MCF 10A (cell line): ENCODE results near the gene SIGLEC6. TPM values are rescaled to one million over a fixed set of nuclear protein-coding genes. Genes with fewer than 3 reads are reported as not detected.

Source experiments
- BruUV-seq: library from RNA; stranded (reverse); fragments of 400-500 nt; replicated peaks from 2 replicates; lab custom pipeline; 2021; lab: Mats Ljungman, UMichigan
- CTCF ChIA-PET: fragments of 300-600 bp; sonication (Branson Sonifier 250); formaldehyde crosslinking; extraction: SDS; loops from one replicate; lab custom pipeline; 2021; ENCODE audit warnings: antibody characterized with exemption, inconsistent platforms; lab: Yijun Ruan, JAX
- POLR2A ChIA-PET: fragments of 300-600, 350-650 bp; sonication (Branson Sonifier 250); formaldehyde crosslinking; extraction: SDS; loops from one replicate; lab custom pipeline; 2020; ENCODE audit warnings: antibody characterized with exemption, inconsistent platforms; lab: Yijun Ruan, JAX
- DNase-seq: peaks from one replicate; pipeline ENCODE4 v3.0.0-alpha.2; 2018; ENCODE audit not compliant: unreplicated experiment
- H3K27ac Mint-ChIP-seq: one replicate; pipeline ENCODE4 v1.8.0; 2022; ENCODE audit warnings: mild to moderate bottlenecking, low read depth, mixed read lengths; ENCODE audit not compliant: unreplicated experiment
- H3K27me3 Mint-ChIP-seq: one replicate; pipeline ENCODE4 v1.8.0; 2022; ENCODE audit warnings: mixed read lengths; ENCODE audit not compliant: insufficient read depth, unreplicated experiment
- H3K36me3 Mint-ChIP-seq: one replicate; pipeline ENCODE4 v1.8.0; 2022; ENCODE audit warnings: mild to moderate bottlenecking, moderate library complexity, mixed read lengths; ENCODE audit not compliant: insufficient read depth, unreplicated experiment
- H3K4me1 Mint-ChIP-seq: one replicate; pipeline ENCODE4 v1.8.0; 2022; ENCODE audit warnings: mixed read lengths; ENCODE audit not compliant: insufficient read depth, unreplicated experiment
- H3K4me3 Mint-ChIP-seq: one replicate; pipeline ENCODE4 v1.8.0; 2022; ENCODE audit warnings: mild to moderate bottlenecking, moderate library complexity, mixed read lengths; ENCODE audit not compliant: unreplicated experiment
- H3K9me3 Mint-ChIP-seq: one replicate; pipeline ENCODE4 v1.8.0; 2022; ENCODE audit warnings: mixed read lengths; ENCODE audit not compliant: unreplicated experiment
- intact Hi-C: fragments of 100-400 bp; cut with micrococcal nuclease; formaldehyde crosslinking; loops from 2 replicates; pipeline ENCODE4 v1.14.1; 2022
- total RNA-seq: library from RNA; stranded (reverse); gene quantifications from 2 replicates; pipeline ENCODE4 v1.2.3, GENCODE V29; 2022
- TF ChIP-seq, protein P1 (sequence below): fragments of 200-600 bp; IDR thresholded peaks from one replicate; pipeline ENCODE4 v1.8.0; 2022; ENCODE audit warnings: antibody characterized with exemption, mild to moderate bottlenecking; ENCODE audit not compliant: unreplicated experiment

Gene SIGLEC6
- total RNA-seq, 1 experiment from 2014 or later = not detected

DNA sequence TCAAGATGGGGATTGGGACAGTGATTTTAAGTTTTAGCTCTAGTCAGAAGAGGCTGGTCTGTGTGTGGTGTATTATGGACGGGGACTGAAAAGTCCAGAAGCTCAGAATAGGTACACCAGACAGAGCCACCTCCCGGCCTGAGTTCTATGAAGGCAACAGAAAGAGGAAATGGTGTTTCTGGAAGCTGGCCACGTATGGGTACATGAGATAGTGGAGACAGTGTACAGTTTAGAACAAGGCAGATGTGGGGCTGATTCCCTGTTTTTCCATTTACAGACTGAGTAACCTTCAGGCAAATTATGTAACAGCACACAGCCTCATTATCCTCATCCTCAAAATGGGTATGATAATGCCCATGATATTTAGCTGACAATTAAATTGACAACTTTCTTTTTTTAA lies 40.9 kb upstream of the SIGLEC6 start:
- H3K9me3 Mint-ChIP-seq = no peaks in the 10 kb centered on the region
- ChIA-PET POLR2A (interaction anchor here (0.6 to 0.9 kb wide), 2 partner anchors 14 to 24 kb away, joined by 3 to 4 read pairs; no protein-coding TSS in a partner anchor), CTCF (interaction anchor here (0.6 to 0.7 kb wide), 2 partner anchors 157 to 228 kb away, joined by 3 to 4 read pairs; no protein-coding TSS in a partner anchor)
- H3K4me1 Mint-ChIP-seq = peaks cover 9% of the 10 kb centered on the region
- peaks cover 13% of the 10 kb centered on the region for H3K27me3 Mint-ChIP-seq
- DNase-seq = no peak
- intact Hi-C loops = no loop called here
- H3K4me3 Mint-ChIP-seq = peak overlapping the region; percentile 97
- H3K27ac Mint-ChIP-seq = no peak overlapping the region
- no TSS peak for BruUV-seq
- H3K36me3 Mint-ChIP-seq = peaks cover 27% of the 10 kb centered on the region
- TF ChIP-seq, protein P1, sequence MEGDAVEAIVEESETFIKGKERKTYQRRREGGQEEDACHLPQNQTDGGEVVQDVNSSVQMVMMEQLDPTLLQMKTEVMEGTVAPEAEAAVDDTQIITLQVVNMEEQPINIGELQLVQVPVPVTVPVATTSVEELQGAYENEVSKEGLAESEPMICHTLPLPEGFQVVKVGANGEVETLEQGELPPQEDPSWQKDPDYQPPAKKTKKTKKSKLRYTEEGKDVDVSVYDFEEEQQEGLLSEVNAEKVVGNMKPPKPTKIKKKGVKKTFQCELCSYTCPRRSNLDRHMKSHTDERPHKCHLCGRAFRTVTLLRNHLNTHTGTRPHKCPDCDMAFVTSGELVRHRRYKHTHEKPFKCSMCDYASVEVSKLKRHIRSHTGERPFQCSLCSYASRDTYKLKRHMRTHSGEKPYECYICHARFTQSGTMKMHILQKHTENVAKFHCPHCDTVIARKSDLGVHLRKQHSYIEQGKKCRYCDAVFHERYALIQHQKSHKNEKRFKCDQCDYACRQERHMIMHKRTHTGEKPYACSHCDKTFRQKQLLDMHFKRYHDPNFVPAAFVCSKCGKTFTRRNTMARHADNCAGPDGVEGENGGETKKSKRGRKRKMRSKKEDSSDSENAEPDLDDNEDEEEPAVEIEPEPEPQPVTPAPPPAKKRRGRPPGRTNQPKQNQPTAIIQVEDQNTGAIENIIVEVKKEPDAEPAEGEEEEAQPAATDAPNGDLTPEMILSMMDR = no peak

DNA sequence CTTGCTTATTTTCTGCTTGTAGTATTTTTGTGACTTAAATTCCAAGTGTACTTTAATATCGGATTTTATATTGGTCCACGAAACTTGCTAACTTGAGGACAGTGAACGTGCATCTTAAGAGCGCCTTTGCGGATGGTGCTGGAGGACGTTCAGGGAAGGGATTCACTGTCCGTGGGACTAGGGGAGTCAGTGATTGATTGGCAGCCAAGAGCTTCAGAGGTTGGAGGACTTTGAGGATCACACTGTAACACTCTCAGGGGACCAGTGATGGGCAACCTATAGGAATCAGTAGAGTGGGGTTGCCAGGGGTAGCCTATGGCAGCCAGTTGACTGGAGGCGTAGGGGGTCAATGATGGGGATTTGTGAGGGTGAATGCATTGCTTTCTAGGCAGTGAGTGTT lies 40.1 kb upstream of the SIGLEC6 start:
- no peaks in the 10 kb centered on the region for H3K9me3 Mint-ChIP-seq
- H3K36me3 Mint-ChIP-seq = peaks cover 19% of the 10 kb centered on the region
- BruUV-seq = TSS peak; percentile 40
- CTCF ChIA-PET = interaction anchor here (0.9 to 1.3 kb wide), 2 partner anchors 20 to 97 kb away, joined by 4 read pairs; no protein-coding TSS in a partner anchor
- POLR2A ChIA-PET = interaction anchor here (0.6 to 1.5 kb wide), 8 partner anchors 22 to 955 kb away, joined by 3 to 12 read pairs (median 3); no protein-coding TSS in a partner anchor
- H3K4me1 Mint-ChIP-seq = peaks cover 9% of the 10 kb centered on the region
- intact Hi-C loops = loop anchor here (1.0 kb wide), 1 partner anchor 23 kb away; no protein-coding TSS in a partner anchor
- peak overlapping the region; percentile 97 for H3K4me3 Mint-ChIP-seq
- no peak for DNase-seq
- TF ChIP-seq, protein P1 = no peak
- peak overlapping the region; percentile 99 for H3K27ac Mint-ChIP-seq
- peaks cover 13% of the 10 kb centered on the region for H3K27me3 Mint-ChIP-seq

- intact Hi-C loops = loop anchor here (1.0 kb wide), 1 partner anchor 23 kb away; no protein-coding TSS in a partner anchor
- peak within 1 kb of the TSS; percentile 99 for H3K27ac Mint-ChIP-seq
- peak; percentile 98 for DNase-seq
- ChIA-PET CTCF (interaction anchor here (0.9 to 1.3 kb wide), 2 partner anchors 21 to 97 kb away, joined by 4 read pairs; no protein-coding TSS in a partner anchor), POLR2A (interaction anchor here (0.6 to 1.5 kb wide), 12 partner anchors 23 to 956 kb away, joined by 3 to 12 read pairs (median 3); no protein-coding TSS in a partner anchor)
- peaks cover 9% of the 10 kb centered on the region for H3K4me1 Mint-ChIP-seq
- TF ChIP-seq, protein P1 = no peak
- H3K36me3 Mint-ChIP-seq = peaks cover 19% of the 10 kb centered on the region
- peaks cover 13% of the 10 kb centered on the region for H3K27me3 Mint-ChIP-seq
- BruUV-seq = no TSS peak
- H3K9me3 Mint-ChIP-seq = no peaks in the 10 kb centered on the region
- peak within 1 kb of the TSS; percentile 97 for H3K4me3 Mint-ChIP-seq
These were observed 39.6 kb upstream of the SIGLEC6 start, which contains the start of gene ZNF175 for GRCh38 chr19:51570962-51571575. Gene ZNF175 (plus strand): TSS chr19:51571283. CDS start chr19:51573330, 2,047 bp downstream.

DNA sequence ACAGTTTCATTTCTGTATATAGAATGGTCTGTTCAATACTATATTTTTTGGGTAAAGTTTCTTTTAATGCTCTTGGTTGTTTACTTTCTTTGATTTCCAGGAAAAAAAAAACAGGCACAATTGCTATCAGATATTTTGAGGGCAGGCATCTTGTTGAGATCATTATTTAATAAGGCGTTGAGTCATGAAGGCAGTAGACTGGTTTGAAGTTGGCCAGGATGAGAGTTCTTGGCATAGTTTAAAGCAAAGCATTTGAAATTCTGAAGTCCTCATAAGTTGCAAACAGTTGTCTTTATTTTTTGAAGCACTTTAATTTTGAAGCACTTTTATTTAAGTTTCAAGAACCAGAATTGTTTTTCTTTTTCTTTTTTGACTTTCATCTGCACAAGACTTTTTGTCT lies 37.0 kb upstream of the SIGLEC6 start:
- no peak overlapping the region for H3K27ac Mint-ChIP-seq
- no peak overlapping the region for H3K4me3 Mint-ChIP-seq
- POLR2A ChIA-PET = no interaction called here
- peaks cover 13% of the 10 kb centered on the region for H3K27me3 Mint-ChIP-seq
- no peaks in the 10 kb centered on the region for H3K9me3 Mint-ChIP-seq
- BruUV-seq = no TSS peak
- intact Hi-C loops = no loop called here
- TF ChIP-seq, protein P1 = no peak
- H3K36me3 Mint-ChIP-seq = peaks cover 4% of the 10 kb centered on the region
- peaks cover 9% of the 10 kb centered on the region for H3K4me1 Mint-ChIP-seq
- CTCF ChIA-PET = no interaction called here
- DNase-seq = no peak
